ENCODE data around the gene VAMP5.
A peak's percentile ranks its signal among the peaks of the same experiment; 100 is the strongest.
"Not testable (repeated sequence)": the region's sequence is repeated elsewhere in the genome, so short reads cannot be mapped to it uniquely, and the experiment has no call there.

VAMP5 gene

GRCh38 chr2:85584857-85585780 is 888 bp downstream of the VAMP5 start:
- DNase-seq, result no peak

- DNase-seq, result no peak
Measured at GRCh38 chr2:85585781-85586105, 1.5 kb downstream of the VAMP5 start.

GRCh38 chr2:85588236-85588635 is 4.0 kb downstream of the VAMP5 start:
- no peak for DNase-seq

- no peak for DNase-seq
Measured at GRCh38 chr2:85588645-85589044, 4.4 kb downstream of the VAMP5 start.

- no peak for DNase-seq
Measured at GRCh38 chr2:85589181-85589580, 5.0 kb downstream of the VAMP5 start.

GRCh38 chr2:85589982-85590791 is 6.0 kb downstream of the VAMP5 start:
- DNase-seq, result no peak

GRCh38 chr2:85590950-85591349 is 6.7 kb downstream of the VAMP5 start:
- no peak for DNase-seq

GRCh38 chr2:85591563-85591962 is 7.3 kb downstream of the VAMP5 start:
- no peak for DNase-seq

GRCh38 chr2:85592299-85592698 is 8.1 kb downstream of the VAMP5 start:
- not testable (repeated sequence) for DNase-seq

GRCh38 chr2:85593023-85593422 is 8.8 kb downstream of the VAMP5 start:
- DNase-seq, result no peak

- no peak for DNase-seq
Measured at GRCh38 chr2:85594715-85595300, 10.6 kb downstream of the VAMP5 start.

GRCh38 chr2:85595301-85596025 is 11.2 kb downstream of the VAMP5 start, which contains the start of gene RNF181:
RNF181 (plus strand) TSS chr2:85595745; CDS start chr2:85595764, 19 bp downstream.
- DNase-seq, result peak; percentile 92

- DNase-seq, result no peak
Measured at GRCh38 chr2:85596026-85596333, 11.7 kb downstream of the VAMP5 start.

- DNase-seq, result no peak
Measured at GRCh38 chr2:85596486-85597143, 12.4 kb downstream of the VAMP5 start.

- DNase-seq, result no peak
Measured at GRCh38 chr2:85597241-85597640, 13.0 kb downstream of the VAMP5 start.

GRCh38 chr2:85598594-85599340 is 14.5 kb downstream of the VAMP5 start:
- DNase-seq, result no peak

- DNase-seq, result no peak
Measured at GRCh38 chr2:85599468-85600234, 15.4 kb downstream of the VAMP5 start.

GRCh38 chr2:85600235-85600575 is 16.0 kb downstream of the VAMP5 start:
- DNase-seq, result no peak

- no peak for DNase-seq
Measured at GRCh38 chr2:85600951-85601770, 16.9 kb downstream of the VAMP5 start.

Data from KG1 (cell line).